ENCODE results near the gene NKD2.

GRCh38 chr5:1032551-1033027 lies 24.0 kb downstream of the NKD2 start:
- TF ChIP-seq CTCF (IDR thresholded peaks at IDR 0.05 in 8 of 11, conservative IDR thresholded peaks at IDR 0.05 in 3 of 11) (no peak), POLR2AphosphoS5 (IDR thresholded peaks at IDR 0.05) (no peak), POLR2A (IDR thresholded peaks at IDR 0.05) (no peak)
